HG03108 (cell line): ENCODE results near the gene GCC2.
"Not testable (repeated sequence)": the region's sequence is repeated elsewhere in the genome, so short reads cannot be mapped to it uniquely, and the experiment has no call there.

Experiments used
- ATAC-seq: cut with Tn5 transposase; IDR thresholded peaks from one replicate; pipeline ENCODE4 v1.9.1; 2021; ENCODE audit warnings: moderate library complexity; ENCODE audit not compliant: unreplicated experiment

Gene GCC2

DNA sequence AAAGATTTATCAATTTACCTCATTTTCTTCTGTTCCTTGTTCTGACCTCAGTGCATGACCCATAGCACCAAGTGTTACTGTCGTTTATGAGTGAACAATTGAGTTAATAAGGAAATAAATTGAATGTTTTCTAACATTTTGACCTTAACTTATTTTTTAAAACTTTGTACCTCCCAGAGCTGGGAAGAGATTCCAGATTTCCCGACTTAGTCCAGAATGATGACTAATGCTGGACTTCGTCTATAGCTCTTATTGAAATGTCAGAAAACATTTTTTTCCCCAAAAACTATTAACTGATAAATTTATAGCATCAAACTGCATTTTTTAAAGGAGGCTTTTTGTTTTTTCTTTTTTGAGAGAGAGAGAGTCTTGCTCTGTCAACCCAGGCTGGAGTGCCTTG is 63.4 kb downstream of the GCC2 start:
- not testable (repeated sequence) for ATAC-seq

DNA sequence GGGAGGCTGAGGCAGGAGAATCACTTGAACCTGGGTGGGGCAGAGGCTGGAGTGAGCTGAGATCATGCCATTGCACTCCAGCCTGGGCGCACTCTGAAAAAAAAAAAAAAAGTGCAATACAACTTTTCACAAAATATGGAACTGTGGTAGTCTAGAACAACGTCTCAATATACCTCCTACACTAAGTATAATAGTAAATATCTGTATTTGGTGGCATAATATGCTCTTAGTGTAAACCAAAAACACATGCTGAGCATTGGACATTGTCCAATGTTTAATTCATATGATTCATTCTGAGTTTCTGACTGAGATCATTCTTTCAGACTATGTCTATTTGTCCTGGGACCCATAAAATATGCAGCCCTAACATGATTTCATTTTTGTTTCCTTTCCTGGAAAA is 65.5 kb downstream of the GCC2 start:
- ATAC-seq: not testable (repeated sequence)

DNA sequence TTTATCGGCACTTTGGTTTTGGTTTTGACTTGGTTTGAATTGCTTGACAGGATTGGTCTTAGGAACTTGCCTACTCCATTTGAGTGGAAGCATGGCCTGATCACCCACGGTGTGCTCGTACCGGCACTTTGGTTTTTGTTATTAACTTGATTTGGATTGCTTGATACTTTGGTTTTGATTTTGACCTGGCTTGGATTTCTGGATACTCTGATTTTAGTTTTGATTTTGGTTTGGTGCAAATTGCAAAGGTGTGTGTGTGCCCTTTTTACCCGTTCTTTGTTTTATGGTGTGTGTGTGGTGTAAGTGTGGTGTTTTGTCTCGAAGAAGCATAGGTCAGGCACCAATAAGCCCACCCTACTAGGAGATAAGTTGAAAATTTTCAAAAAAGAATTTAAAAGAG is 75.7 kb downstream of the GCC2 start:
- ATAC-seq: not testable (repeated sequence)

DNA sequence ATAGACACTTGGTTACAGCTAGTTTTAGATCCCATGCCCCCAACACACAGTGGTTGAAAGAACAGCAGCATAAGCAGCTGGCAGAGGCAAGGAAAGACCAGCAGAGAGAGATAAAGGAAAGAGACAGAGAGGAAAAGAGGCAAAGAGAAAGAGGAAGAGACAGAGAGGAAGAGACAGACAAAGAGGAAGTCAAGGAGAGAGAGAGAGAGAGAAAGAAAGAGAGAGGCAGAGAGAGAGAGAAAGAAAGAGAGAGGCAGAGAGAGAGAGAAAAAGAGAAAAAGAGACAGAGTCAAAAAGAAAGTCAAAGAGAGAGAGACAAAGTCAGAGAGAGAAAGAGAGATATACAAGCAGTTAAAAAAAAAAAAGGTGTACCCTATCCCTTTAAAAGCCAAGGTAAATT is 76.3 kb downstream of the GCC2 start:
- not testable (repeated sequence) for ATAC-seq

DNA sequence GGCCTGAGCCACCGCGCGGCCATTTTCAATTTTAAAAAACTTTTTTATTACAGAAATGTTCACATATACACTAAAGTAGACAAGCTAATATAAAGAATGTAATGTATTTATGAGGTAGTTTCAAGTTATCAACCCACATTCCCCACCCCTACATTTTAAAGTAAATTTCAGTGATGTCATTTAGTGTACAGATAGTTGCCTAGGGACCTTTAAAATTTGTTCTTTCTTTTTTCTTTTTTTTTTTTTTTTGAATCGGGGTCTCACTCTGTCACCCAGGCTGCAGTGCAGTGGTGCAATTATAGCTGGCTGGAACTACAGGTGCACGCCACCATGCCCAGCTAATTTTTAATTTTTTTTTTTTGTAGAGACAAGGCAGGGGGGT is 82.7 kb downstream of the GCC2 start:
- ATAC-seq: no peak

DNA sequence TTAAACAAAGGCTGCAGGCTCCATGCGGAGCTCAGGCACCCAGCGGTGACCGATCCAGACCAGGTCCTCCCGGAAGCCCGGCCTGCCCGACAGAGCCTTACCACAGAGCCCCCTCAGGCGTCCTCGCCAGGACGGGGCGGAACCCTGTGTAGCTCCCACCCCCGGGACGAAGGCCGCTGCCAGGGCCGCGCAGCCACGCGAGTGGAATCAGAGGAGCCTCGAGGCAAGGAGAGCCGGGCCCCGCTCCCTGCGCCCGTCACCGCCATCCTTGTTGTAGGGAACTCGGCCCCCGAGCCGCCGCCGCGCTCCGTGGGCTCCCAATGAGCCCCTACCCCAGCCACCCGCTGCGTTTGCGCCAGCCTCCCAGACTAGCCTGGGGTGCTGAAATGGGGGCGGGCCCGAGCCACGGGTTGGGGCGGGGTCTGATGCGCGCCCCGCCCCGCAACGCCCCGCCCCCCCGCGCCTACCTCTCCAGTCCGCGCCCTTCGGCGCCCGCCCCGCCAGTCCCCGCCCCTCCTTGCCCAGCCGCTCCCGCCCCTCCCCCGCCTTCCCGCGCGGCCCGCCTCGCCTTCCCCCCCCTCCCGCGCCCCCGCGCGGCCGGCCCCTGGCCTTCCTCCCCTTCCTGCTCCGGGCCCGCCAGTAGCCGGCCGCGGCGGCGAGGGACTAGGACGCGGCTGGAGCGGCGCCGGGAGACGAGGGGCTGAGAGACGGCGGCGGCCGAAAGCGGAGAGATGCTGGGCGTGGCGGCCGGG is 85.0 kb downstream of the GCC2 start, which contains the start of gene LIMS1:
LIMS1 (plus strand) TSS at position 639 of the 752 bp plus-strand sequence; CDS start at position 732, 93 bp downstream.
- peak; percentile 88 for ATAC-seq

DNA sequence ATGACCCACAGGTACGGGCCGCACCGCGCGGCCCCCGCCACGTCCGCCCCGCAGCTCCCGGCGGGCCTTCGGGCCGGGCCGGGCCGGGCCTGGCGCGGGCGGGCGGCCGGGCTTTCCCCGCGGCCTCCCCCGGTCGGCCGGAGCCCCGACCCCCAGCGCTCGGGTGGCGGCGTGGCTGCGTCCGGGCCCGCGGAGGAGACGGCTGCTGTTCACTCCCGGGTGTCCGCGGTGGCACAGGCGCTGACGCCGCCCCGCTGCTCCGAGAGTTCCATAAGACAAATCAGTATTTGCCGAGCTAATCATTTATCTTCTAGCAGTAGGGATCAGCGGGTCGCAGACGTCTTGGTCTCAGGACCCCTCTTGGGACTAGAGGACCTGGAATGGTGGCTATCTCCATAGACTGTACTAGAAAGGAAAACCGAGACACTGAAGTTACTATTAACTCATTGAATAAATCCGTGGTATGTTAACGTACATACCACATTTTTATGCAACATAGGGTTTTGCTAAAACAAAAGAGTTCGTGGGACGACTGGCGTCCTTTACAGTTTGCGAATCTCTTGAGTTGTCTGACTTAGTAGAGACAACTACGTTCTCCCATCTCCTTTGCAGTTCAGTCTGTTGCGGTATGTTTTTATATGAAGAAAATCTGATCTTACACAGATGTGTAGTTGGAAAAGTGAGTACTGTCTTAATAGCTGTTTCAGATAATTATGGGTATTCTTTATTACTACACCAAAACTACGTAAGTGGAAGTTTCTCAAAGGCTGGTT is 85.8 kb downstream of the GCC2 start:
- ATAC-seq: peak; percentile 28

DNA sequence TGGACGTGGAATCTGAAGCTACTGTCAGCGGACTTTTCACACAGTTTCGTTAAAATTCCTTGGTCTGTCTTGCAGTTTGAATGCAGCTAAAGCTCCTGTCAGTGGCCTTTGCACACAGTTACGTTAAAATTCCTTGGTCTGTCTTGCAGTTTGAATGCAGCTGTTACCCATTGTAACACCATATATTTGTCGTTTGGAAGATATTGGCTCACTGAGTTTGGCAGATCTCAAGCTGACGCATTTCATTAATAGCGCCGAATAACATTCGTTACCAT is 86.3 kb downstream of the GCC2 start:
- ATAC-seq: no peak

DNA sequence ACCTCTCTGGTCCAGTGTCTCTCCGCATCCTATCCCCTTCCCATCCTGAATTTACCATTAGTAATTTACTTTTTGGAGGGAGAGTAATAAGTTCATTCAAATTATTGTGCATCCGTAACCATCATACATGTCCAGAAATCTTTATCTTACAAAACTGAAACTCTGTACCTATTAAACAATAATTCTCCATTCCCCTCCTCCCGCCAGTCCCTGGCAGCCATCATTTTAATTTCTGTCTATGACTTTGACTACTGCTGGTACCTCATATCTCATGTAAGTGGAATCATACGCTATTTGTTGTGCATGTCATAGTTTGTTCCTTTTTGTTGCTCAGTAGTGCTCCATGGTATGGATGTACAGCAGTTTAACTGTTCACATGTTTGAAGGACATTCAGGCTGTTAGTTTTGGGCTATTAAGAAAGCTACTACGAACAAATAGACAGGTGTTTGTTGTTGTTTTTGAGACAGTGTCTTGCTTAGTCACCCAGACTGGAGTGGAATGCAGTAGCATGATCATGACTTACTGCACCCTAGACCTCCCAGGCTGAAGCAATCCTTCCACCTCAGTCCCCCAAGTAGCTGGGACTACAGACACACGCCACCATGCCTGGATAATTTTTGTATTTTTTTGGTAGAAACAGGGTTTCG is 87.3 kb downstream of the GCC2 start:
- ATAC-seq: no peak

DNA sequence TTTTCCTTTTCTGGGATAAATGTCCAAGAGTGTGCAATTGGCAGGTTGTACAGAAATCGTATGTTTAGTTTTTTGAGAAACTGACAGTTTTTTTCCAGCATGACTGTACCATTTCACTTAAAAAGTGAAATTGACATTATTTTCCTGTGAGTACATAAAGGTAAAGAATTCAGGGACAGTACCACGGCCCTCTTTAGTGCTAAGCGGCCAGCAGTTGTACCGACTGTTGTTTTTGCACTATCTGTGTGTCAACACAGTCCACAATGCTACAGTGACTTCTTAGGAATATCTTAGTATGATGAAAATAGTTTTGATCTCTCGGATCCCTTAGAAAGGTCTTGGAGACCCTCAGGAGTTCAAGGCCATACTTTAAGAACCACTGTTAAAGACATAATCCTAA is 87.9 kb downstream of the GCC2 start:
- ATAC-seq: no peak

DNA sequence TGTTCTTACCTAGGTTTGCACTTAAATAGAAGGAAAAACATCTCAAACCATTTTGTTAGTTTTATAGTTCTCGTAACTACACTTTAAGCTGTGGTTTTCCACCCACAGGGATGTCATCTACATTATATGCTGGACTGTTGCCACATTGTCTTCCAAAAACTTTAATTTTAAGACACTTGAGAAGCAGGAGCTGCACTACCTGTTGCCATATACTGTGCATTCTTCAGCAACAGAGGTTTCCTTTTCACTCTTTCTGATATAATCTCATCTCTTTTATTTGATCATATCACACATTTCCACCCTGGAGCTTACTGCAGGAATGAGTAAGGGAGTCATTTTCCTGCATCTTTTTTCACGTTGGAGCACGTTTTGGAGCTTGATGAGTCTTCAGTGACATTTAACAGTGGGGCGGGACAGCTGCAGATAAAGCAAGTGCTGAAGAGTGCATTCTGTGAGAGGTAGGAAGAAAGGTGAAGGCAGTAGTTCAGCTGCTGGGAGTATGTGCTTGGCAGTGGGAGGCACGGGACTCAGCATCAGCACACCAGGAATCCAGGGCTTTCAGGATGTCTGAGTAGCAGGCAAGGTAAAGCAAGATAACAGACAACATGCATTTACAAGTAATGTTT is 89.1 kb downstream of the GCC2 start:
- no peak for ATAC-seq

DNA sequence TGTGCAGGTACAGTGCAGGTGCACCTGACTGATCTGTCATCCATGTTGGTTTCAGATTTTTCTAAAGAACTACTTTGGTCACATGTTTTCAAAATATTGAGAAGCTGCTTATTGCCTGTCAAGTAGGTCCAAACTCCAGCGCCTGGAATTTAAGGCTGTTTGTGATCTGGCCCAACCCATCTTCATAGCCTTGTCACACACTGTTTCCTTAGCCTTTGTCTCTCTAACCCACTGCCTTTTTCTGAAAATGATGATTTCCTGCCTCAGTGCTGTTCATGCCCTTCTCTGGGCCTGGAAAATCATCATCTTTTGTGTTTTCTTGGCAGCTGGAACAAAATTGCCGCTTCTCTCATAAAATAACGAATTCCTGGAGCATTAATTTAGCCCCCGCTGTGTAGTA is 92.4 kb downstream of the GCC2 start:
- no peak for ATAC-seq

DNA sequence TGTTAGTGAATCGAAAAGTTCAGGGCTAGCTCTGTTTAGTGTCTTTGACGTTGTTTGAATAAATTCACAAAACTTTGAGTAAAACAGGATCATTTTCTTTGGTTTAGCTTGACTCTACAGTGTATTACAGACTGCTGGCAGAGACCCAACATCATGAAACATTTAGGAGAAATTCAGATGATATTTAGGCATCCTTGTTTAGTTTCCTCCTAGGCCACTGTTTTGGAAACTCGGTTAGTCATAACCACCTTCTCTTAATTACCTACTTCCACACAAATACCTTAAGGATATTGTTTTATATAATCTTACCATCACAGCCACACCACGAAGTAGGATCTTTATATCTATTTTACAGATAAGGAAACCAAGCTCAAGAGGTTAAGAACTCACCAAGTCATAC is 93.1 kb downstream of the GCC2 start:
- ATAC-seq: no peak

DNA sequence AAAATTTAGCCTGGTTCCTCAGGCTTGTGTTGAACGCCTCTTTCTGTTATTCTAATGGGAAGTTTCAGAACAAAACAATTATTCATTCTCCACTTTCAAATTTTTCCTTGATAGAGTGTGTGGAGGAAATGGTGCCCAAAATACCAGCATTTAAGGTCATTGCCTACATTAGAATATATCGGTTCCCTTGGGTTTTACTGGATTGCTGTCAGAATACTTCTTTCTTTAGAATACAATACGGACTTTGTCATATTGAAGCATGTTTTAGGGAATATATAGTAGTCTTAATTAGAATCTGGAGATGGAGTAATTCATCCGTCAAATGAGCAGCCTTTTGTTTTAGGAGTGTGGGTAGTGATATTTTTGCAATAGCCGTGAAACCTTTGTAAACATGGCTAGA is 98.6 kb downstream of the GCC2 start:
- no peak for ATAC-seq

DNA sequence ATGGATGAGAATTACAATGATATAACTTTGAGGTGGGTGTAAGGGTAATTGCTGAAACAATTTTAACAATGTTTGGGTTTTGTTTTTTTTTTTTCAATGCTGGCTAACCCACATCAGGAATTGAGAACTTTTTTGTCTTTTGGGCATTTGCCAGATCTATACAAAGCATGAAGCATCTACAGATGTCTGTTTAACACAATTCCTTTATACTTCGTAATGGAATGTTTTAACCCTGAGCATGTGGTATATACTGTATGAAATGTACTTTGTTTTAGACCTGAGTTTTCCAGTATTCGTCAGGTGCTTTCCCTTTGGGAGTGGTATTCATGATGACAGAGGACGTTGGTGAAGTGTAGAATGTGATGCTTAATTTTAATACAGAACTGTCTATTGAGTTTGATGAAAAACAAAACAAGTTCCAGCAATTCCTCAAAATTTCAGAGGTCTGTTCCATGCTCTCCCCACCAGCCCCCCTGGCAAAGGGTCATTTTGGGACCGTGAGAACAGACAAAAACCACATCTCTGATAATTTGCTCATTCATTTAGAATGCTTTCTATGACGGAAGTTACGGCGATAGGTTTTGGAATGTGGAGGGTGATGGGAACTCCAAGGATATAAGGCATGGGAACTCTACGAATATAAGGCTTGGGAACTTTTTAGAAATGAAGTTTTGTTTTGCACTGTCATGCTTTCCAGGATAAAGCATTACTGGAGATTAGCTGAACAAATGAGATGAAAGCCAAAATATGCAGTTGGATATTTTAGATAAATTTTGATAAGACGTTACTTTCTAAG is 99.4 kb downstream of the GCC2 start:
- no peak for ATAC-seq

DNA sequence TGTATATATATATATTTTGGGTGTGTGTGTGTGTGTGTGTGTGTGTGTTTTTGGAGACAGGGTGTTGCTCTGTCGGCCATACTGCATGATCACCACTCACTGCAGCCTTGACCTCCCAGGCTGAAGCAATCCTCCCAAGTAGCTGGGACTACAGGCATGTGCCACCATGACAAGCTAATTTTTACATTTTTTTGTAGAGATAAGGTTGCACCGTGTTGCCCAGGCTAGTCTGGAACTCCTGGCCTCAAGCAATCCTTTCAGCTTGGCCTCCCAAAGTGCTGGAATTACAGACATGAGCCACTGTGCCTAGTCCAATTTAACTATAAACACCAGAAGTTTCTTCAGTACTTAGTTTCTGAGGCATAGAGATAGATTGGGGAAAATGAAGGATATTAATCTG is 103.6 kb downstream of the GCC2 start:
- no peak for ATAC-seq

DNA sequence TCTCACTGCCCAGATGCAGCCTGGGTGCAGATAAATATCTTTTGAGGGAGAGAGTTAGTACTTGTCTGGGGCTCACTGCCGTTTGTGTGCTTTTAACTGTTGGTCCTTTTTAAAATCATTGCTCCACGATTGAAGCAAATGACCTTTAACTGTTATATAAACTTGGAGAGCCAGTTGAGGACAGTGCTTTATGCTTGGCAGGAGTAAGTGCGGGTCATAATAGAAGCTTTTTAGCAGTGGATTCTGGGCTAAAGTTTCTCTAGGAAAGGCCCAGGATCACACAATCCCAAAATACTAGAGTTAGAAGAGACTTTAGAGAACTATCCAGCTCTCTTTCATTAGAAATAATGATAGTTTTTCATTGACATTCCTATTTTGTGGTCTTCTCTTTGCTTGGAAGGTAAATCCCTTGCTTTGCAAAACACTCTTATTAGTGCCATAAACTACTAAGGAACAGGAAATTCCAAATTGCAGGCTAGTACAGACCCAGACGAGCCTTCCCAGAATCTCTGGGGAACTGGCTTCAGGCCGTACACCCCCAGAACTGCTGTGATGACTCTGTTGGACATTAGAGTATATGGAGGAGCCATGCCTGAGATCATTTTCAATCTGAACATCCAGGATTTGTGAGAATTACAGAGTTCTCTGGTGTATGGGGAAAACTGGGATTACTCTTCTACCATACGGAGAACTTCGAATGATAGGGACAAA is 104.4 kb downstream of the GCC2 start:
- ATAC-seq: no peak

DNA sequence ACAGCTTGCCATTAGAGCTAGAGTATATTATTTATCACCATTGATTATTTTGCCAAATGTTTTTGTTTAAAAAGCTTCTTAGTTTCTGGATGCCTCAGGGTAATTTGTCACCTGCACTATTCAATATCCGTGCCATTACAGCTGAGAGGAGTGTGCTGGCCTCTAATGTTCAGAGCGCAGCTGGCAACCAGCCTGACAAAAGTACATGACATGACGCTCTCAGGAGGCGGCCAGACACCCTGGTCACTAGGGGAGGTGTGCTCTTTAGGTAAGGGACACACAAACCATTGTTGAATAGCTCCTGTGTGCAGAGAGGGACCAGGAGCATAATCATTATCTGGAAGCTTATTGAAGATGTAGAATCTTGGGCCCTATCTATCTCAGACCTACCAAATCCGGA is 105.5 kb downstream of the GCC2 start:
- no peak for ATAC-seq

DNA sequence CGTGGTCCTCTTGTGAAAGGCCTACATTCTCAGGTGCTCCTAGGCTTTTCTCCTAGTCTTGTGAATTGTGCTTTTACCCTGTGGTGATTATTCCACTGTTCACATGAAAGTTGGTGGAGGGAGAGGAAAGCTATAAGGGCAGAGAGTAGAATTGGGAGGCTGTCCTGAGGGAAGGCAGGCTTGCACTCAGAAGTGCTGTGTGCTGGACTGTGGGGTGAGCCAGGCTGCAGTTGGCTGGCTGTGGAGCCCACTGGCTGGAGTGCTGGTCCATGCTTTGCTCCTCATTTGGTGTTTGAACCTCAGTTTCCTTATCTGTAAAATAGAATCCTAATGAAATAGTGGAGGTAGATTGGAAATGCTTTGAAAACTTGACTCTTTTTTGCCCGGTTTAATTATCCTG is 106.6 kb downstream of the GCC2 start:
- no peak for ATAC-seq

DNA sequence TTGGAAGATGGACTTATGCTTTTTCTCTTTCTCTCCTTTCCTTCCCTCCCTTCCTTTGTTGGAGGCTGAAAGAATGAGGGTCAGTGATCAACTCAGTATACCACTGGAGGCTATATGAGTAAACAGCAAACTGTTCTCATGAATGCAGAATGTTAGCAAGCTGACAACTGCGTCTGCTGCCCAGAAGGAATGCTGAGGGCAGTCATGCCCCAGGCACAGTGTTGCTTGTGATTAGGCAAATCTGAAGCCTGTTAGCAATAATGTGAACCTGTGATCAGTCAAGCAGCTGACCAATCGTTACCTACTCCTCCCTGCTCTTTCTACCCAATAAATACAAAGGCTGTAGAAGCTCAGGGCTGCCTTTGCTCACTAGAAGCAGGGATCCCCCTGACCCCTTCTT is 107.6 kb downstream of the GCC2 start:
- not testable (repeated sequence) for ATAC-seq
